Spleen (tissue), 11 donors: ENCODE results near the gene KL. TPM values are rescaled to one million over a fixed set of nuclear protein-coding genes. Genes with fewer than 3 reads are reported as not detected.

ENCODE experiments used
- DNase-seq: peaks from one replicate; pipeline ENCODE4 v3.0.0-alpha.2; 2020
- H3K27ac ChIP-seq, 8 donors: fragments of 200-600 bp; sonication (generic) in 7 of 8; 1 replicate in 4 of 8; 2 replicates in 4 of 8; pipeline versions ENCODE4 v1.5.0 to v1.8.0; 2016 to 2021; ENCODE audit warnings: inconsistent platforms in 4 of 8, mild to moderate bottlenecking in 4 of 8, moderate library complexity in 1 of 8
- H3K27me3 ChIP-seq, 7 donors: fragments of 200-600 bp; sonication (generic) in 6 of 7; replicated peaks in 1 of 7; 1 replicate in 4 of 7; 2 replicates in 3 of 7; pipeline versions ENCODE4 v1.5.0 to v1.8.0; 2016 to 2021; ENCODE audit warnings: inconsistent platforms in 3 of 7, mild to moderate bottlenecking in 1 of 7
- H3K36me3 ChIP-seq, 6 donors: fragments of 200-600 bp; sonication (generic) in 5 of 6; 1 replicate in 4 of 6; 2 replicates in 2 of 6; pipeline versions ENCODE4 v1.5.0 to v1.8.0; 2016 to 2021; ENCODE audit warnings: inconsistent platforms in 2 of 6
- H3K4me1 ChIP-seq, 6 donors: fragments of 200-600 bp; sonication (generic) in 5 of 6; 1 replicate in 3 of 6; 2 replicates in 3 of 6; pipeline versions ENCODE4 v1.5.0 to v1.8.0; 2016 to 2021; ENCODE audit warnings: inconsistent platforms in 3 of 6
- H3K4me3 ChIP-seq, 8 donors: fragments of 200-600 bp; sonication (generic) in 7 of 8; 1 replicate in 4 of 8; 2 replicates in 4 of 8; pipeline versions ENCODE4 v1.5.0 to v1.8.0; 2016 to 2021; ENCODE audit warnings: inconsistent platforms in 4 of 8, mild to moderate bottlenecking in 4 of 8, moderate library complexity in 2 of 8
- H3K9me3 ChIP-seq, 8 donors: fragments of 200-600 bp; sonication (generic) in 7 of 8; 1 replicate in 4 of 8; 2 replicates in 4 of 8; pipeline versions ENCODE4 v1.5.0 to v1.8.0; 2016 to 2021; ENCODE audit warnings: inconsistent platforms in 4 of 8
- CTCF ChIP-seq, 11 experiments: fragments of 200-600 bp in 7 of 11; fragments of 450-650 bp in 4 of 11; sonication (generic) in 4 of 11; IDR thresholded peaks in 8 of 11; conservative IDR thresholded peaks in 3 of 11; 1 replicate in 7 of 11; 2 replicates in 4 of 11; pipeline versions ENCODE4 v1.4.0 to v1.8.0; 2016 to 2021; ENCODE audit warnings: antibody characterized with exemption in 11 of 11, inconsistent platforms in 4 of 11, mild to moderate bottlenecking in 1 of 11
- POLR2A ChIP-seq, 3 donors: fragments of 450-650 bp; IDR thresholded peaks; one replicate each; pipeline ENCODE4 v1.5.1; 2017; ENCODE audit warnings: antibody characterized with exemption in 3 of 3, mild to moderate bottlenecking in 1 of 3
- POLR2AphosphoS5 ChIP-seq, 3 donors: sonication (generic); formaldehyde crosslinking; IDR thresholded peaks; one replicate each; pipeline ENCODE4 v1.5.1; 2017; ENCODE audit warnings: antibody characterized with exemption in 3 of 3
- WGBS, 5 donors: extraction: QIAGEN DNeasy Blood & Tissue Kit in 3 of 5; methylation state at CpG; one replicate each; pipeline versions ENCODE4 v1.1.5 to v1.1.7; 2013 to 2018; 5-methylcytosine and 5-hydroxymethylcytosine counted together
- intact Hi-C: fragments of 100-400 bp; cut with DNase I; formaldehyde crosslinking; loops from one replicate; pipeline ENCODE4 v1.15.0; 2023; ENCODE audit warnings: low total_unique reads
- polyA plus RNA-seq, 3 donors: library from polyadenylated mRNA; stranded (reverse); fragments of 200-250 nt; gene quantifications; one replicate each; pipeline ENCODE4 v1.2.1, GENCODE V29; 2013
- total RNA-seq, 7 donors: library from RNA; depleted of rRNA in 3 of 7; stranded (reverse); fragments of >200 nt in 3 of 7; fragmentation: NEBNext Ultra II Directional in 4 of 7; extraction: Animal tissue kit (Norgen Biotek cat#: 25700) in 4 of 7; gene quantifications; one replicate each; pipeline versions ENCODE4 v1.1.0 to v1.2.1, GENCODE V29; 2016 to 2021
- donor health status: healthy with polysubstance abuse.
- donor health status: DM: no; HTN: no; CAD: no; lungs with moderate emphysema.
- donor health status: DM: no; HTN: no; CAD: no.
- donor health status: Bipolar disorder and iron deficiency.
- donor health status: healthy.
- donor health status: DM: no; HTN: no; CAD: no.
- donor health status: DM: yes; HTN: yes; CAD: no.

The KL gene
- total and polyA plus RNA-seq, 10 donors = 0.35 to 10.2 (median 4.6) TPM

DNA sequence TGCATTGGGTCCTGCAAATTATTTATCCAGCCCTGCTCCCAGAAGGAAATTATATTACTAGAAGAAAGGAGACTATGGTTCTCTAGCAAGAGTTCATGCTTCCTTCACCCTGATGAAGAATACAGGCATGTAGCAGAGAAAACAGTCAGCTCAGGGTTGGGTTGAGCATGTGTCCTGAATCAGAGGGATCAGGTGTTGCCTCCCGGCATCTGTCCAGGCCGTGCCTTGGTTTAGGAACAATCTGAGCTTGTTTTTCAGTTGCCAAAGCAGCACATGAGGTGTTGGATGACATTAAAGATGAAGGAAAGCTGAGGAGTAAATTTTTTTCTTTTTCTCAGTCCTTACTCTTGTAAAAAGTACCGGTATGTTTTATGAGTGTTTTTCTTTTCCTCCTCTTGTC lies 62.0 kb downstream of the KL start:
- intact Hi-C loops = no loop called here
- no peaks in the 10 kb centered on the region for H3K9me3 ChIP-seq
- H3K4me1 ChIP-seq = no peaks in the 10 kb centered on the region
- no peaks in the 10 kb centered on the region for H3K27me3 ChIP-seq
- H3K4me3 ChIP-seq = no peak overlapping the region
- TF ChIP-seq POLR2AphosphoS5 (IDR thresholded peaks at IDR 0.05) = no peak
- TF ChIP-seq POLR2A (IDR thresholded peaks at IDR 0.05) = no peak
- TF ChIP-seq CTCF (IDR thresholded peaks at IDR 0.05 in 8 of 11, conservative IDR thresholded peaks at IDR 0.05 in 3 of 11) = no peak
- H3K36me3 ChIP-seq = no peaks in the 10 kb centered on the region
- no peak for DNase-seq
- no peak overlapping the region for H3K27ac ChIP-seq
- 82 to 97% (median 90%) methylated on average over 3 of the region's 3 CpGs for WGBS, 5 donors

GRCh38 chr13:33079960-33080359 lies 63.7 kb downstream of the KL start:
- no peaks in the 10 kb centered on the region for H3K4me1 ChIP-seq
- WGBS, 5 donors = 7 to 55% (median 39%) methylated on average over 2 of the region's 2 CpGs
- intact Hi-C loops = no loop called here

DNA sequence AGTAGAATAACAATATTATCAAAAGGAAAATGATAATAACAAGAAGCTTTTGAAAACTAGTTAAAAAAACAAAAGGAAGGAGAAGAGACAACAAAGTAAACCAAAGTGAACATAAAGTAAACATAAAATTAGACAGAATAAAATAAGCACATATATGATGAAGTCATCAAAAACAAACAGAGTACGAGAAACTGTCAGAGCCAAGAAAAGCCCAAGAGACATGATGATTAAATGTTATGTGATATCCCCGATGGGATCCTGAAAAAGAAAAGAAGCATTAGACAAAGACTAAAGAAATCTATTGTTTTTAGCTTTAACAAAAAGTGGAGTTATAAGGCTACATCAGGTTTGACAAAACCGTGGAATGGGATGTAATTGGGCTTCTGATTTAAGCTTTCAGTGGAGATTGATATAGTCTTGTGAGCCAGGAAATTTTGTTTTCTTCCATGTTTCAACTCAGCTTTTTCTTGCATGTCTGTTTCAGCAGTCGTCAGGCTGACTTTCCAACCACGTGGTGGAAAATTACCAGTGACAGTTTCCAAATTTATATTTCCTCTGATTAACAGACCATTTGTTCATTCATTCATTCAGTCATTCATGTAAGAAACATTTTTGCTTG lies 64.9 kb downstream of the KL start:
- no peaks in the 10 kb centered on the region for H3K4me1 ChIP-seq
- no peaks in the 10 kb centered on the region for H3K27me3 ChIP-seq
- 64 to 77% (median 75%) methylated on average over 5 of the region's 5 CpGs for WGBS, 5 donors
- intact Hi-C loops = no loop called here
- no peaks in the 10 kb centered on the region for H3K36me3 ChIP-seq
- no peak overlapping the region for H3K4me3 ChIP-seq
- DNase-seq = no peak
- no peak for TF ChIP-seq POLR2AphosphoS5 (IDR thresholded peaks at IDR 0.05)
- no peak for TF ChIP-seq CTCF (IDR thresholded peaks at IDR 0.05 in 8 of 11, conservative IDR thresholded peaks at IDR 0.05 in 3 of 11)
- TF ChIP-seq POLR2A (IDR thresholded peaks at IDR 0.05) = no peak
- no peaks in the 10 kb centered on the region for H3K9me3 ChIP-seq
- H3K27ac ChIP-seq = no peak overlapping the region

More at GRCh38 chr13:33079960-33080359, 63.7 kb downstream of the KL start:
- no peak for TF ChIP-seq CTCF (IDR thresholded peaks at IDR 0.05 in 8 of 11, conservative IDR thresholded peaks at IDR 0.05 in 3 of 11)
- no peaks in the 10 kb centered on the region for H3K27me3 ChIP-seq
- H3K9me3 ChIP-seq = no peaks in the 10 kb centered on the region
- no peak for DNase-seq
- no peak overlapping the region for H3K27ac ChIP-seq
- H3K4me3 ChIP-seq = no peak overlapping the region
- no peaks in the 10 kb centered on the region for H3K36me3 ChIP-seq

GRCh38 chr13:33081666-33082065 lies 65.4 kb downstream of the KL start:
- 34 to 56% (median 39%) methylated on average over 1 of the region's 1 CpG for WGBS, 5 donors

More at GRCh38 chr13:33081666-33082065, 65.4 kb downstream of the KL start:
- no peak overlapping the region for H3K27ac ChIP-seq
- no peak for DNase-seq
- TF ChIP-seq CTCF (IDR thresholded peaks at IDR 0.05 in 8 of 11, conservative IDR thresholded peaks at IDR 0.05 in 3 of 11) (no peak), POLR2A (IDR thresholded peaks at IDR 0.05) (no peak), POLR2AphosphoS5 (IDR thresholded peaks at IDR 0.05) (no peak)
- intact Hi-C loops = no loop called here
- H3K4me1 ChIP-seq = no peaks in the 10 kb centered on the region
- no peak overlapping the region for H3K4me3 ChIP-seq
- H3K27me3 ChIP-seq = no peaks in the 10 kb centered on the region
- H3K36me3 ChIP-seq = no peaks in the 10 kb centered on the region
- H3K9me3 ChIP-seq = no peaks in the 10 kb centered on the region
